GM12874 (cell line): ENCODE measurements around the gene SNX4.

Experiments used
- TF ChIP-seq, protein P1 (sequence below): IDR thresholded peaks from 2 replicates; pipeline ENCODE4 v1.5.1; 2011; ENCODE audit warnings: low read depth, mild to moderate bottlenecking, control low read depth, low read length, moderate library complexity; ENCODE audit not compliant: insufficient read depth

SNX4 gene

DNA sequence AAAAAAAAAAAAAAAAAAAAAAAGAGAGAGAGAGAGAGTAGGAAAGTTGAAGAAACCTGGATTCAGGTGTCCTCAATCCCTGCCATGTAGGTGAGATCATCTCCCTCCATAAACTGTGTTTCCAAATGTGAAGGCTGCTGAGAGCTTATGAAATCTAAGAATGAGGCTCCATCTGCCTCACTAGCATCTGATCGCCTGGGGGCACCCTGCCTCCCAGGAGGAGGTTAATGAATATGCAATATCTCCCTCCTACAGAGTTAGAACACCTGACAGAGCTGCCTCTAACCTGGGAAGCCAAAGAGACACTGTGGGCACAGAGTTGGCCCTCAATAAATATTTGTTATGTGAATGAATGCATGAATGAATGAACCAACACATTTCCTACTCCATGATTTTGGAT is 121.0 kb downstream of the SNX4 start:
- TF ChIP-seq, protein P1, sequence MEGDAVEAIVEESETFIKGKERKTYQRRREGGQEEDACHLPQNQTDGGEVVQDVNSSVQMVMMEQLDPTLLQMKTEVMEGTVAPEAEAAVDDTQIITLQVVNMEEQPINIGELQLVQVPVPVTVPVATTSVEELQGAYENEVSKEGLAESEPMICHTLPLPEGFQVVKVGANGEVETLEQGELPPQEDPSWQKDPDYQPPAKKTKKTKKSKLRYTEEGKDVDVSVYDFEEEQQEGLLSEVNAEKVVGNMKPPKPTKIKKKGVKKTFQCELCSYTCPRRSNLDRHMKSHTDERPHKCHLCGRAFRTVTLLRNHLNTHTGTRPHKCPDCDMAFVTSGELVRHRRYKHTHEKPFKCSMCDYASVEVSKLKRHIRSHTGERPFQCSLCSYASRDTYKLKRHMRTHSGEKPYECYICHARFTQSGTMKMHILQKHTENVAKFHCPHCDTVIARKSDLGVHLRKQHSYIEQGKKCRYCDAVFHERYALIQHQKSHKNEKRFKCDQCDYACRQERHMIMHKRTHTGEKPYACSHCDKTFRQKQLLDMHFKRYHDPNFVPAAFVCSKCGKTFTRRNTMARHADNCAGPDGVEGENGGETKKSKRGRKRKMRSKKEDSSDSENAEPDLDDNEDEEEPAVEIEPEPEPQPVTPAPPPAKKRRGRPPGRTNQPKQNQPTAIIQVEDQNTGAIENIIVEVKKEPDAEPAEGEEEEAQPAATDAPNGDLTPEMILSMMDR: peak; percentile 17; the same call in 1 of the 2 replicates
